Activated CD4-positive, alpha-beta memory T cell treated with anti-CD3 and anti-CD28 coated beads for 36 hours (primary cell): ENCODE data around the gene TUBA8. TPM values are rescaled to one million over a fixed set of nuclear protein-coding genes. Genes with fewer than 3 reads are reported as not detected.
"Not testable (repeated sequence)": the region's sequence is repeated elsewhere in the genome, so short reads cannot be mapped to it uniquely, and the experiment has no call there.

Experiments used
- CTCF ChIA-PET: fragments of 350-600 bp; sonication (Branson Sonifier 250); formaldehyde crosslinking; loops from one replicate; lab custom pipeline; 2021; ENCODE audit warnings: antibody characterized with exemption, inconsistent platforms; lab: Charles Lee
- POLR2A ChIA-PET: fragments of 350-600 bp; sonication (Branson Sonifier 250); formaldehyde crosslinking; loops from one replicate; lab custom pipeline; 2021; ENCODE audit warnings: antibody characterized with exemption; lab: Charles Lee
- DNase-seq: peaks from one replicate; pipeline ENCODE4 v3.0.0-alpha.2; 2020
- H3K27ac Mint-ChIP-seq: one replicate; pipeline ENCODE4 v1.8.0; 2021; ENCODE audit warnings: mixed read lengths
- H3K27me3 Mint-ChIP-seq: one replicate; pipeline ENCODE4 v1.8.0; 2021; ENCODE audit warnings: mixed read lengths
- H3K36me3 Mint-ChIP-seq: one replicate; pipeline ENCODE4 v1.8.0; 2021; ENCODE audit warnings: mixed read lengths
- H3K4me1 Mint-ChIP-seq: one replicate; pipeline ENCODE4 v1.8.0; 2021; ENCODE audit warnings: low read depth, mixed read lengths
- H3K4me3 Mint-ChIP-seq: one replicate; pipeline ENCODE4 v1.8.0; 2021; ENCODE audit warnings: mild to moderate bottlenecking, mixed read lengths
- H3K9me3 Mint-ChIP-seq: one replicate; pipeline ENCODE4 v1.8.0; 2021; ENCODE audit warnings: mixed read lengths
- intact Hi-C: fragments of 100-400 bp; cut with micrococcal nuclease; formaldehyde crosslinking; loops from one replicate; pipeline ENCODE4 v1.15.1; 2023
- total RNA-seq, 2 experiments: library from RNA; stranded (reverse); gene quantifications; one replicate each; pipeline ENCODE4 v1.2.3, GENCODE V29; 2021

Gene TUBA8
- total RNA-seq, 2 experiments from 2014 or later, result 3.3 to 4.3 TPM

GRCh38 chr22:18119409-18120110, 9.0 kb downstream of the TUBA8 start:
- no peak for DNase-seq
- ChIA-PET CTCF (no interaction called here), POLR2A (no interaction called here)
- Mint-ChIP-seq H3K27ac (no peak overlapping the region), H3K36me3 (no peaks in the 10 kb centered on the region), H3K27me3 (no peaks in the 10 kb centered on the region), H3K9me3 (no peaks in the 10 kb centered on the region), H3K4me1 (peaks cover 4% of the 10 kb centered on the region), H3K4me3 (no peak overlapping the region)
- intact Hi-C loops, result no loop called here

DNA sequence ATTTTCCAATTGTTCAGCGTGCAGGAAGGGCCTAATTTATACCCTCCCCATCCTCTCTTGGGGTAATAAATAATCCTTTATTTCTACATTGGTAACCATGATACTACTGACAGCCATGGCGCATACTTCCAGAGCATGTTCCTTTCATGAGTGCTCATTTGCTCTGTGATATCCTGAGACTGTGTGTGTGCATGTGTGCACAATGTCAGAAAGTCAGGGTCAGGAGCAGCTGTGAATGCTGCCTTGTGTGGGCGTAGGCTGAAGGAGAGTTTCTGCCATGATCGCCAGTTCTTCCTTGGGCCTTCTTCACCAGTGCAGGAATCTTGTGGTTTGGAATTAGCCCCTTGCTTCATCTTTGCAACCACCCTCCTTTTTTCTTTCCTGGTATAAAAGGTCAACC, 10.2 kb downstream of the TUBA8 start:
- intact Hi-C loops, result no loop called here
- ChIA-PET POLR2A (no interaction called here), CTCF (no interaction called here)
- H3K36me3 Mint-ChIP-seq, result no peaks in the 10 kb centered on the region
- H3K27me3 Mint-ChIP-seq, result no peaks in the 10 kb centered on the region
- no peak overlapping the region for H3K4me3 Mint-ChIP-seq
- peaks cover 4% of the 10 kb centered on the region for H3K4me1 Mint-ChIP-seq
- H3K9me3 Mint-ChIP-seq, result no peaks in the 10 kb centered on the region
- H3K27ac Mint-ChIP-seq, result no peak overlapping the region
- DNase-seq, result no peak

- peaks cover 4% of the 10 kb centered on the region for H3K4me1 Mint-ChIP-seq
- H3K9me3 Mint-ChIP-seq, result no peaks in the 10 kb centered on the region
- peaks cover 4% of the 10 kb centered on the region for H3K36me3 Mint-ChIP-seq
- CTCF ChIA-PET, result no interaction called here
- no peaks in the 10 kb centered on the region for H3K27me3 Mint-ChIP-seq
- intact Hi-C loops, result no loop called here
- no peak for DNase-seq
- no peak overlapping the region for H3K27ac Mint-ChIP-seq
- no peak overlapping the region for H3K4me3 Mint-ChIP-seq
- POLR2A ChIA-PET, result no interaction called here
These were observed 10.9 kb downstream of the TUBA8 start for GRCh38 chr22:18121506-18121905.

DNA sequence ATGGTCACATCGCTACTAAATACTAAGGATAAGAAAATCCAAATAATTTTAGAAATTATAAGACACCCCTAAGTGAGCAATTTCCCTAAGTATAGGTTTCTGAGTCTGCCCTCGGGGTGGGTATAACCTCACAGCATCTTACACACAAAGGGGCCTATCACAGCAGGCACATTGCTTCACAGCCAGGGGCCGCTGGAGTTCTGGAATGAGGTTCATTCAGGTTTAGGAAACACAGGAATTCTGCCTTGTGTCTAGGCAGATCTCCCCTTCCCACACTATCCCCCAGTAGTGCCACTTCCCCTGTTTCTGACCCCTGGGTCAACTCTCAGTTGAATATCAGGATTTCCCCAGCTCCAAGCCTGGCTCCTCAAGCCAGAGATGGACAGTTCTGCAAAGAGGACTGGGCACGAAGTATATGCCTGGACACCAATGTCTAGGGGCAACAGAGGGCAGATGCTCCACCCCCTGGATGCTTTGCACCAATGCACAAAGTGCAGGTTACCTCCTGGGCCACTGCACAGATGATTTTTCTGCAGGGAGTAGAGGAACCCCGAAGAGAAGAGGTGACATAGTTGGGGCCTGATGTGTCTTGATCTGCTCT, 11.4 kb downstream of the TUBA8 start:
- Mint-ChIP-seq H3K4me3 (no peak overlapping the region), H3K36me3 (peaks cover 8% of the 10 kb centered on the region), H3K9me3 (no peaks in the 10 kb centered on the region), H3K4me1 (peaks cover 4% of the 10 kb centered on the region), H3K27ac (no peak overlapping the region), H3K27me3 (no peaks in the 10 kb centered on the region)
- POLR2A ChIA-PET, result no interaction called here
- intact Hi-C loops, result no loop called here
- CTCF ChIA-PET, result no interaction called here
- no peak for DNase-seq

DNA sequence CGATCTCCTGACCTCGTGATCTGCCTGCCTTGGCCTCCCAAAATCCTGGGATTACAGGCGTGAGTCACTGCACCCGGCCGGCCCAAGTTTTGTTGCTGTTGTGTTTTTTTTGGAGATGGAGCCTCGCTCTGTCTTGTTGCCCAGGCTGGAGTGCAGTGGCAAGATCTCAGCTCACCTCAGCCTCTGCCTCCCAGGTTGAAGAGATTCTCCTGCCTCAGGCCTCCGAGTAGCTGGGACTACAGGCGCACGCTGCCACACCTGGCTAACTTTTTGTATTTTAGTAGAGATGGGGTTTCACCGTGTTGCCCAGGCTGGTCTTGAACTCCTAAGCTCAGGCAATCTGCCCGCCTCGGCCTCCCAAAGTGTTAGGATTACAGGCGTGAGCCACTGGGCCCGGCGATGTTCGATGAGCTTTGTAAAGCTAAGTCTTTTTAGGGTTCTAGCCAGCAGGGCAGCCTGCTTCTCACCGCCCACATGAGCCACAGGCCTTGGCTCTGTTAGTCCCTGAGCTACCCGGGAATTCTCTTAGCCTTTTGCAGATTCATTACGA, 12.9 kb downstream of the TUBA8 start:
- H3K27ac Mint-ChIP-seq, POLR2A ChIA-PET, H3K36me3 Mint-ChIP-seq, H3K4me3 Mint-ChIP-seq, DNase-seq, H3K9me3 Mint-ChIP-seq, H3K4me1 Mint-ChIP-seq, intact Hi-C loops, H3K27me3 Mint-ChIP-seq: not testable (repeated sequence)
- CTCF ChIA-PET, result interaction anchor here (1.2 kb wide), 1 partner anchor 17 kb away, joined by 3 read pairs; no protein-coding TSS in a partner anchor

DNA sequence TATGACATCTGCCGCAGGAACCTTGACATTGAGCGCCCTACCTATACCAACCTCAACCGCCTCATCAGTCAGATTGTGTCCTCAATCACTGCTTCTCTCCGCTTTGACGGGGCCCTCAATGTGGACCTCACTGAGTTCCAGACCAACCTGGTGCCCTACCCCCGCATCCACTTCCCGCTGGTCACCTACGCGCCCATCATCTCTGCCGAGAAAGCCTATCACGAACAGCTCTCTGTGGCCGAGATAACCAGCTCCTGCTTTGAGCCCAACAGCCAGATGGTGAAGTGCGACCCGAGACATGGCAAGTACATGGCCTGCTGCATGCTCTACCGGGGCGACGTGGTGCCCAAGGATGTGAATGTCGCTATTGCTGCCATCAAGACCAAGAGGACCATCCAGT, 16.0 kb downstream of the TUBA8 start:
- CTCF ChIA-PET, result no interaction called here
- DNase-seq, result no peak
- intact Hi-C loops, result no loop called here
- Mint-ChIP-seq H3K4me3 (no peak overlapping the region), H3K27ac (no peak overlapping the region), H3K27me3 (no peaks in the 10 kb centered on the region), H3K36me3 (peaks cover 12% of the 10 kb centered on the region), H3K9me3 (no peaks in the 10 kb centered on the region), H3K4me1 (no peaks in the 10 kb centered on the region)
- POLR2A ChIA-PET, result no interaction called here

GRCh38 chr22:18130018-18130417, 19.4 kb downstream of the TUBA8 start:
- no peaks in the 10 kb centered on the region for H3K27me3 Mint-ChIP-seq
- no peak overlapping the region for H3K27ac Mint-ChIP-seq
- peaks cover 12% of the 10 kb centered on the region for H3K36me3 Mint-ChIP-seq

DNA sequence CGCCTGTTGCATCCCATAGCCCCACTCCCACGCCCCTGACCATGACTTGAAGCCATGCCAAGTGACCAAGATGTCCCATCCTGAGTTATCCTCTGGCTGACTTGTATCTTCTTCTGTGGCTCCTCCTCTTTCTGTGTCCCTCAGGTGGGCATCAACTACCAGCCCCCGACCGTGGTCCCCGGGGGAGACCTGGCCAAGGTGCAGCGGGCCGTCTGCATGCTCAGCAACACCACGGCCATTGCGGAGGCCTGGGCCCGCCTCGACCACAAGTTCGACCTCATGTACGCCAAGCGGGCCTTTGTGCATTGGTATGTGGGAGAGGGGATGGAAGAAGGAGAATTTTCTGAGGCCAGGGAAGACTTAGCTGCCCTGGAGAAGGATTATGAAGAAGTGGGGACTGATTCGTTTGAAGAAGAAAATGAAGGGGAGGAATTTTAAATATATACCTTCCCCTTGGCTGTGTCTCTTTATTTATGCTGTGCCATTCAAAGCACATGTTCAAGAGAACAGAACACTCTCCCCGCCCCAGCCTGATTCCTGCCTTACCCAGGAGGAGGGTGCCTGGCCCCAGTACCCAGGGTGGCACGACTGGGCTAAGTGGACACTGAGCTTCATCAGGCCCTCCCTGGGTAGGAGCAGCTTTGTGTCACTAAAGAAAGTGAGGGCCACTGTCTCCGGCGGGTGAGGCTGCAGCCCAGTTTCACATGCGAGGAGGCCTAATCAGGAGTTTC, 20.3 kb downstream of the TUBA8 start:
- intact Hi-C loops, result no loop called here
- H3K4me3 Mint-ChIP-seq, result no peak overlapping the region
- H3K27me3 Mint-ChIP-seq, result no peaks in the 10 kb centered on the region
- ChIA-PET CTCF (no interaction called here), POLR2A (interaction anchor here (1.1 kb wide), 1 partner anchor 24 kb away, joined by 3 read pairs; no protein-coding TSS in a partner anchor)
- H3K4me1 Mint-ChIP-seq, result no peaks in the 10 kb centered on the region
- no peak for DNase-seq
- H3K27ac Mint-ChIP-seq, result no peak overlapping the region
- H3K36me3 Mint-ChIP-seq, result peaks cover 12% of the 10 kb centered on the region
- no peaks in the 10 kb centered on the region for H3K9me3 Mint-ChIP-seq

More at GRCh38 chr22:18130018-18130417, 19.4 kb downstream of the TUBA8 start:
- ChIA-PET CTCF (no interaction called here), POLR2A (no interaction called here)
- H3K9me3 Mint-ChIP-seq, result no peaks in the 10 kb centered on the region
- H3K4me3 Mint-ChIP-seq, result no peak overlapping the region
- intact Hi-C loops, result no loop called here
- H3K4me1 Mint-ChIP-seq, result no peaks in the 10 kb centered on the region
- no peak for DNase-seq

- ChIA-PET CTCF (no interaction called here), POLR2A (no interaction called here)
- DNase-seq, result no peak
- Mint-ChIP-seq H3K4me3 (no peak overlapping the region), H3K4me1 (no peaks in the 10 kb centered on the region), H3K36me3 (peaks cover 4% of the 10 kb centered on the region), H3K27ac (no peak overlapping the region), H3K27me3 (no peaks in the 10 kb centered on the region), H3K9me3 (no peaks in the 10 kb centered on the region)
- intact Hi-C loops, result no loop called here
These were observed 22.8 kb downstream of the TUBA8 start for GRCh38 chr22:18133452-18133851.

DNA sequence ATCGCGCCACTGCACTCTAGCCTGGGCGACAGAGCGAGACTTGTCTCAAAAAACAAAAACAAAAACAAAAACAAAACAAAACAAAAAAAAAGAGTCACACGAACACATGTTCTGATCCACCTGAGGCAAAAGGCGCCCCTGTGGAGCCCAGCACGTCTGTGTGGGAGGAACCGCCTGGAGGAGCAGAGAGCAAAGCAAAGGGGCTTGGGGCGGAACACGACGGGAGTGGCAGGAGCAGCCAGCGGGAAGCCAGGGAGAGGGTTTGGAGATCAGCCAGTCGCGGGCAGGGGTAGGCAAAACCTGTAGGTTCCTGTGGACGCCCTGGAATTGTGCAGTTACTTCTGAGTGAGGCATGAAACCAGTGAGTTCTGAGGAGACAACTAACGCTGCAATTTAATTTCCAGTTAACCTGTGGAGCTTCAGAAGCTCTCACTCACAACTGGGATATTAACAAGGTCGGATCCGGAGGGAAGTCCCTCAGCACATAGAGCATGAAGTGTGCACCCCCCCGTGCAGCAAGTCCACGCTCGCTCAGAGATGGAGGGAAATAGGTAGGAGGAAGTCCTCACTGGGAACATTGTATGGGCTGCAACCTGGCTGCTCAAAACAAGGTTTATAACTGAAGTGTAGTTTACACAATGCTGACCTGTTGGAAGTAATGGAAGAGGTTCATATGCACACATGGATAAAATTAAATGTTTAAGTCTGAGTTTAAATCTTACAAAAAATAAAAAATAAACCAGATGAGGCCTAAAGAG, 26.1 kb downstream of the TUBA8 start:
- Mint-ChIP-seq H3K4me1 (no peaks in the 10 kb centered on the region), H3K27ac (no peak overlapping the region), H3K36me3 (peaks cover 2% of the 10 kb centered on the region), H3K27me3 (no peaks in the 10 kb centered on the region), H3K9me3 (no peaks in the 10 kb centered on the region), H3K4me3 (no peak overlapping the region)
- no peak for DNase-seq
- ChIA-PET CTCF (no interaction called here), POLR2A (no interaction called here)
- intact Hi-C loops, result no loop called here

DNA sequence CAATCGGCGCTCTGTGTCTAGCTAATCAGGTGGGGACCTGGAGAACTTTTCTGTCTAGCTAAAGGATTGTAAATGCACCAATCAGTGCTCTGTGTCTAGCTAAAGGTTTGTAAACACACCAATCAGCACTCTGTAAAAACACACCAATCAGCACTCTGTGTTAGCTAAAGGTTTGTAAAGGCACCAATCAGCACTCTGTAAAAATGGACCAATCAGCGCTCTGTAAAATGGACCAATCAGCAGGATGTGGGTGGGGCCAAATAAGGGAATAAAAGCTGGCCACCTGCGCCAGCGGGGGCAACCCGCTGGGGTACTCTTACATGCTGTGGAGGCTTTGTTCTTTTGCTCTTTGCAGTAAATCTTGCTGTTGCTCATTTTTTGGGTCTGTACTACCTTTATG, 30.4 kb downstream of the TUBA8 start:
- POLR2A ChIA-PET, result interaction anchor here (0.6 kb wide), 1 partner anchor 12 kb away, joined by 3 read pairs; no protein-coding TSS in a partner anchor
- CTCF ChIA-PET, result interaction anchor here (1.6 kb wide), 1 partner anchor 16 kb away, joined by 8 read pairs; no protein-coding TSS in a partner anchor

GRCh38 chr22:18144105-18144504, 33.5 kb downstream of the TUBA8 start:
- Mint-ChIP-seq H3K4me3 (no peak overlapping the region), H3K4me1 (no peaks in the 10 kb centered on the region), H3K27ac (no peak overlapping the region), H3K36me3 (peaks cover 2% of the 10 kb centered on the region), H3K27me3 (no peaks in the 10 kb centered on the region), H3K9me3 (no peaks in the 10 kb centered on the region)
- ChIA-PET CTCF (no interaction called here), POLR2A (no interaction called here)
- intact Hi-C loops, result no loop called here
- DNase-seq, result no peak

More for the DNA sequence above, 30.4 kb downstream of the TUBA8 start:
- H3K36me3 Mint-ChIP-seq, H3K27ac Mint-ChIP-seq, intact Hi-C loops, DNase-seq, H3K27me3 Mint-ChIP-seq, H3K4me3 Mint-ChIP-seq, H3K9me3 Mint-ChIP-seq, H3K4me1 Mint-ChIP-seq: not testable (repeated sequence)
